HEK293T (cell line): ENCODE data around the gene GANC.

Experiments used
- CTBP1 ChIP-seq: fragments of 450-650 bp; IDR thresholded peaks from 2 replicates; pipeline ENCODE4 v1.6.1; 2016; ENCODE audit warnings: borderline replicate concordance
- ELF4 ChIP-seq: fragments of 450-650 bp; IDR thresholded peaks from 2 replicates; pipeline ENCODE4 v1.6.1; 2017; ENCODE audit warnings: antibody characterized with exemption
- FOXM1 ChIP-seq: fragments of 450-650 bp; IDR thresholded peaks from 2 replicates; pipeline ENCODE4 v1.6.1; 2017; ENCODE audit warnings: mild to moderate bottlenecking, borderline replicate concordance
- LEF1 ChIP-seq: fragments of 450-650 bp; IDR thresholded peaks from 2 replicates; pipeline ENCODE4 v1.6.1; 2017; ENCODE audit warnings: mild to moderate bottlenecking, borderline replicate concordance
- SP1 ChIP-seq: fragments of 450-650 bp; IDR thresholded peaks from 2 replicates; pipeline ENCODE4 v1.6.1; 2017
- TARDBP ChIP-seq: fragments of 450-650 bp; IDR thresholded peaks from 2 replicates; pipeline ENCODE4 v1.6.1; 2016
- ZNF384 ChIP-seq: fragments of 450-650 bp; IDR thresholded peaks from 2 replicates; pipeline ENCODE4 v1.6.1; 2016

DNA sequence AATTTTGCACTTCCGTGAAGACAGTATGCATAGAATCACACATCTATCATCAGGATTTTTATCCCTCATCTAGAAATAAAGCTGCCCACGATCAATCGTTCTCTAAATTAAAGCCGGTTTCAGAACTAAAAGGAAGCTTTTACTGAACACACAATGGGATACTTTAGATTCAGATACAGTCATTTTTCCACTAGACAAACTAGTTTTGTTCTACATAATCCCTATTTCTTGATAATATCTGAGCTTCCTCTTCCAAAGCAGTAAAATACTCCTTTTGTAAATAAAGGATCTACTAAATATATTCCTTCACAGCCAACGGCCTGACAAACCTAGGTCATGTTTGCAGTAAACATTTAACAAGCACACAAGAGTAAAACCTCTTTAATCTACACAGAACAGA is 2.0 kb upstream of the GANC start:
- TF ChIP-seq FOXM1 (no peak), TARDBP (no peak), ELF4 (no peak), LEF1 (no peak), ZNF384 (no peak), SP1 (no peak), CTBP1 (no peak)
